ENCODE data around the gene LBHD2. TPM values are rescaled to one million over a fixed set of nuclear protein-coding genes. Genes with fewer than 3 reads are reported as not detected.

The LBHD2 gene
- total and polyA plus RNA-seq, 2 of the 8 experiments (the other 6 are each of a cell fraction or from before 2014, with no cell fraction given), result not detected

DNA sequence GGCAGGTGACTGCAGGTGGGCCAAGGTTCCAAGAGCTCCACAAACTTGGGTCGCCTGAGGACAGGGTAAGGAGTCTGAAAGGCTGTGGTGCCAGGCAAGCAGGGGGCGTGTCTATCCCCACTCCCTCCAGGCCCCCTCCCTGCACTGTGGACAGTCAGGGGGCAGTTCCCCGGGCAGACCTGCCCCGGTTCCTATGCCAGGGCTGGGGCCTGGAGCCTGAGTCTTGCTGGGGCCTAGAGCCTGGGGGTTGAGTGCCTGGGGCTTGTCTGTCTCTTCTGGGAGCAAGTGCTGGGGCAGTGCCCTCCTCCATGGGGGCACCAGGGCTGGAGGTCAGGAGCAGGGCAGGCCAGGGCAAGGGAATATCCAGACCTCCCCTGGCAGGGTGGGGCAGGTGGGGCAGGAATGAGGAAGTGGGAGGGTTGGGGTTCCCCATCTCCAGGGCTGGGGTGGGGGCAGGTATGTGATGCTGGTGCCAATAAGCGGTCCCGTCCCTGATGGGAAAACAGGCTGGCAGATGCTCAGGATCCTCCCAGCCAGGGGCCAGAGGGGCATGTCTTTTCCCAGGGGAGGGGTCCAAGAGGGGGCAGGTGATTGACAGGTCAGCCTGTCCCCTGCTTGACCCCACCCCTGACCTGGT is 27.3 kb downstream of the LBHD2 start:
- Histone ChIP-seq H4K20me1 (replicated peaks in 1 of 2; ENCODE audit: control insufficient read depth in 1 of 2, insufficient read depth in 2 of 2, low read length in 2 of 2) (no peaks in the 10 kb centered on the region), H2BK5ac (ENCODE audit: low read depth, low read length) (no peak overlapping the region), H3K27ac (ENCODE audit: low read depth, low read length) (no peak overlapping the region), H4K5ac (ENCODE audit: insufficient read length, low read depth, low read length) (no peak overlapping the region), H3K56ac (replicated peaks; ENCODE audit: insufficient read length, low read depth, low read length) (no peak overlapping the region), H3K23me2 (ENCODE audit: low read depth, low read length) (no peaks in the 10 kb centered on the region; the same call in 1 of the 2 replicates), H3K9me3 (ENCODE audit: insufficient read depth in 2 of 2, low read depth in 1 of 2, low read length in 1 of 2) (no peaks in the 10 kb centered on the region), H3K79me1 (ENCODE audit: low read depth, low read length) (no peaks in the 10 kb centered on the region), H2BK15ac (ENCODE audit: low read length) (no peak overlapping the region; the same call in 1 of the 2 replicates), H2AFZ (ENCODE audit: low read length) (no peak overlapping the region), H2BK20ac (ENCODE audit: low read length) (peak overlapping the region; percentile 61; the same call in 1 of the 2 replicates), H3K79me2 (ENCODE audit: control insufficient read depth in 1 of 2, insufficient read depth in 2 of 2, low read length in 2 of 2) (no peaks in the 10 kb centered on the region), H3K4me1 (replicated peaks in 1 of 4; ENCODE audit: control insufficient read depth in 3 of 4, insufficient read depth in 4 of 4, low read length in 3 of 4) (peaks cover 12 to 44% (median 36%) of the 10 kb centered on the region in 4 experiments), H3K36me3 (ENCODE audit: control insufficient read depth in 2 of 4, insufficient read depth in 4 of 4, low read length in 3 of 4) (no peaks in the 10 kb centered on the region), H3K23ac (ENCODE audit: insufficient read length) (no peak overlapping the region), H2AK5ac (ENCODE audit: low read depth, low read length) (peak overlapping the region; percentile 40; the same call in 1 of the 2 replicates), H3K4me3 (ENCODE audit: extremely low read depth in 1 of 4, insufficient read depth in 2 of 4, low read depth in 3 of 4, low read length in 4 of 4) (no peak overlapping the region), H3K4me2 (ENCODE audit: insufficient read depth in 1 of 2, low read depth in 2 of 2, low read length in 2 of 2) (peak overlapping the region; percentile 53 to 64; a peak in 3 of 4 replicates), H3K14ac (ENCODE audit: insufficient read length) (no peak overlapping the region), H3K27me3 (replicated peaks in 1 of 4; ENCODE audit: control insufficient read depth in 3 of 4, extremely low read depth in 1 of 4, insufficient read depth in 3 of 4, low read length in 3 of 4) (peaks cover 0 to 4% (median 0%) of the 10 kb centered on the region in 4 experiments; a peak in 3 of 7 replicates), H3K18ac (ENCODE audit: extremely low read depth, low read length) (peak overlapping the region; percentile 75), H2BK12ac (ENCODE audit: low read depth, low read length) (no peak overlapping the region), H2BK120ac (replicated peaks; ENCODE audit: low read depth, low read length) (no peak overlapping the region), H3K4ac (replicated peaks; ENCODE audit: insufficient read length, low read depth, low read length) (peak overlapping the region; percentile 59), H4K91ac (replicated peaks; ENCODE audit: insufficient read length, low read length) (peak overlapping the region; percentile 54), H3K9ac (replicated peaks in 1 of 4; ENCODE audit: extremely low read depth in 1 of 4, low read depth in 3 of 4, low read length in 3 of 4) (no peak overlapping the region), H4K8ac (ENCODE audit: extremely low read depth, insufficient read depth, low read length) (no peak overlapping the region; the same call in 1 of the 2 replicates)
- ChIA-PET CTCF (ENCODE audit: partially characterized antibody) (interaction anchor here (0.7 to 1.7 kb wide), 11 partner anchors 13 to 181 kb away, joined by 3 to 5 read pairs (median 3); partner anchors contain the start of gene TNFAIP2), POLR2A (ENCODE audit: partially characterized antibody) (interaction anchor here (0.6 to 1.7 kb wide), 3 partner anchors 27 to 222 kb away, joined by 3 to 9 read pairs (median 4); partner anchors contain the start of gene EIF5)
- FAIRE-seq, result no peak
- no peak for TF ChIP-seq EGR1 (IDR thresholded peaks at IDR 0.05; ENCODE audit: borderline replicate concordance, low read depth, low read length)
- no peak for TF ChIP-seq TCF12 (IDR thresholded peaks at IDR 0.05; ENCODE audit: low read depth, low read length)
- TF ChIP-seq, protein P1, sequence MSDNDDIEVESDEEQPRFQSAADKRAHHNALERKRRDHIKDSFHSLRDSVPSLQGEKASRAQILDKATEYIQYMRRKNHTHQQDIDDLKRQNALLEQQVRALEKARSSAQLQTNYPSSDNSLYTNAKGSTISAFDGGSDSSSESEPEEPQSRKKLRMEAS (IDR thresholded peaks at IDR 0.05), result no peak
- no peak for TF ChIP-seq SIX5 (IDR thresholded peaks at IDR 0.05; ENCODE audit: low read depth, low read length)
- TF ChIP-seq EZH2 (IDR thresholded peaks at IDR 0.05; ENCODE audit: low read depth, low read length, severe bottlenecking), result no peak
- no peak for TF ChIP-seq CTBP2 (IDR thresholded peaks at IDR 0.05; ENCODE audit: borderline replicate concordance, insufficient read depth, insufficient read length, low read length)
- TF ChIP-seq SIN3A (conservative IDR thresholded peaks at IDR 0.05 in 1 of 2, IDR thresholded peaks at IDR 0.05 in 1 of 2; ENCODE audit: low read depth in 1 of 2, low read length in 2 of 2), result no peak
- TF ChIP-seq CHD1 (IDR thresholded peaks at IDR 0.05; ENCODE audit: low read depth, low read length), result no peak
- TF ChIP-seq POLR2AphosphoS5 (IDR thresholded peaks at IDR 0.05; ENCODE audit: low read depth, low read length), result no peak
- 40% methylated on average over 4 of the region's 6 CpGs; no CpG with 5 or more reads in 1 of the 2 experiments for WGBS, 2 experiments (ENCODE audit: extremely low coverage in 1 of 2, insufficient coverage in 1 of 2, insufficient read length in 1 of 2, insufficient replicate concordance in 2 of 2, low coverage in 1 of 2, low lambda C conversion rate in 2 of 2, missing lambda C conversion rate in 1 of 2)
- no peak for DNase-seq (ENCODE audit: low read depth in 1 of 2, low spot score in 2 of 2)
